ENCODE results near the gene ACKR4.

ACKR4 gene

GRCh38 chr3:132643366-132643765 is 46.3 kb downstream of the ACKR4 start:
- no peak for DNase-seq

- no peak for DNase-seq
These were observed 48.0 kb downstream of the ACKR4 start for GRCh38 chr3:132645058-132645457.

- DNase-seq = no peak
These were observed 53.1 kb downstream of the ACKR4 start for GRCh38 chr3:132650153-132650552.
